ENCODE data around the gene ITSN2. TPM values are rescaled to one million over a fixed set of nuclear protein-coding genes. Genes with fewer than 3 reads are reported as not detected.

The ITSN2 gene
- total RNA-seq, 1 experiment from 2014 or later: 21.9 TPM

DNA sequence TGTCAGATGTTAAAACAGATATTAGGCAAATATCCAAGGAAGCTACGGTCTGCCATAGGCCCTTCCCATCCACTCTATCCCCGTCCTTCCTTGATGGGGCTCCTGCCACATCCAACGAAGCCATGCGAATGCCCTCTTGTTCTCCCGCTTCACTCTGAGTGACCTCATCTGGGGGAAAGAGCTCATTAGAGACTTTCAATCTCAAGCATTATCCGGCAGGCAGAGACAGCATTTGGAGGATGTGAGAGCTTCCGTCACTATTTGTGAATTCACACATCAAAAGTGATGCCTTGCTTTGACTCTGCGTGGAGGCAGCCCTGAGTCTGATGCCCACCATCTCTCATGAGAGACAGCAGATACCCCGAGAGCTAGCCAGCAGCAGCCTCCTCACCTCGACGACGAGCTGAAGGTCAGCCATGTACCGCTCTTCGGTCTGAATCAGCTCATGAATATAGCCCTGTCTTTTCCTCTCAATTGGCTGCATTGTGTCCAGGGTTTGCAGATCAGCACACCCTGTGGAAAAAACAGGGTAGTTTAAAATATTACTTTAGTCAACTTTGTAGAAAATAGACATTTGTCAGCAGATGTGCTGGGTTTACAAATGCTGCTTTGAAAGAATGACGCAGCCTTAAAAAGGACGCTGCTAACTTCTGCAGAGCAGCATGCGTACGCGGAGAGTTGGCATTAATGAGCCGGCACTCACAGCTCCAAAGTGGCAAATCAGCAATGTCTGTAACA lies 139.6 kb downstream of the ITSN2 start:
- H3K4me2 ChIP-seq (ENCODE audit: low read length): no peak overlapping the region
- H3K27ac ChIP-seq (ENCODE audit: low read length): no peak overlapping the region
- no peak overlapping the region for H2AFZ ChIP-seq (ENCODE audit: low read length)
- no peaks in the 10 kb centered on the region for H3K9me2 ChIP-seq (replicated peaks; ENCODE audit: low read length)
- no peaks in the 10 kb centered on the region for H3K4me1 ChIP-seq (ENCODE audit: insufficient read depth, low read length)
- intact Hi-C loops (cut with micrococcal nuclease): no loop called here
- H3K79me2 ChIP-seq (ENCODE audit: low read length): no peaks in the 10 kb centered on the region
- ChIA-PET POLR2A (ENCODE audit: unreplicated experiment) (no interaction called here), CTCF (no interaction called here)
- no peaks in the 10 kb centered on the region for H3F3A ChIP-seq (ENCODE audit: low read length, unreplicated experiment)
- no peaks in the 10 kb centered on the region for H4K20me1 ChIP-seq (ENCODE audit: low read length)
- DNase-seq: no peak
- no peak overlapping the region for H3K4me3 ChIP-seq (ENCODE audit: low read length)
- H3K9ac ChIP-seq (ENCODE audit: low read length): no peak overlapping the region
- no peaks in the 10 kb centered on the region for H3K9me3 ChIP-seq (ENCODE audit: low read length)
- H3K27me3 ChIP-seq (ENCODE audit: low read length): no peaks in the 10 kb centered on the region
- no peaks in the 10 kb centered on the region for H3K36me3 ChIP-seq (ENCODE audit: low read depth, low read length)
- ATAC-seq: no peak
- no TSS peak for BruUV-seq (replicated peaks)
- TF ChIP-seq, protein P1, sequence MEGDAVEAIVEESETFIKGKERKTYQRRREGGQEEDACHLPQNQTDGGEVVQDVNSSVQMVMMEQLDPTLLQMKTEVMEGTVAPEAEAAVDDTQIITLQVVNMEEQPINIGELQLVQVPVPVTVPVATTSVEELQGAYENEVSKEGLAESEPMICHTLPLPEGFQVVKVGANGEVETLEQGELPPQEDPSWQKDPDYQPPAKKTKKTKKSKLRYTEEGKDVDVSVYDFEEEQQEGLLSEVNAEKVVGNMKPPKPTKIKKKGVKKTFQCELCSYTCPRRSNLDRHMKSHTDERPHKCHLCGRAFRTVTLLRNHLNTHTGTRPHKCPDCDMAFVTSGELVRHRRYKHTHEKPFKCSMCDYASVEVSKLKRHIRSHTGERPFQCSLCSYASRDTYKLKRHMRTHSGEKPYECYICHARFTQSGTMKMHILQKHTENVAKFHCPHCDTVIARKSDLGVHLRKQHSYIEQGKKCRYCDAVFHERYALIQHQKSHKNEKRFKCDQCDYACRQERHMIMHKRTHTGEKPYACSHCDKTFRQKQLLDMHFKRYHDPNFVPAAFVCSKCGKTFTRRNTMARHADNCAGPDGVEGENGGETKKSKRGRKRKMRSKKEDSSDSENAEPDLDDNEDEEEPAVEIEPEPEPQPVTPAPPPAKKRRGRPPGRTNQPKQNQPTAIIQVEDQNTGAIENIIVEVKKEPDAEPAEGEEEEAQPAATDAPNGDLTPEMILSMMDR (conservative IDR thresholded peaks at IDR 0.05; ENCODE audit: low read depth, low read length): no peak
- TF ChIP-seq EZH2 (IDR thresholded peaks at IDR 0.05; ENCODE audit: low read length, unreplicated experiment): no peak
- TF ChIP-seq EZH2phosphoT487 (IDR thresholded peaks at IDR 0.05; ENCODE audit: borderline replicate concordance, low read length): no peak

DNA sequence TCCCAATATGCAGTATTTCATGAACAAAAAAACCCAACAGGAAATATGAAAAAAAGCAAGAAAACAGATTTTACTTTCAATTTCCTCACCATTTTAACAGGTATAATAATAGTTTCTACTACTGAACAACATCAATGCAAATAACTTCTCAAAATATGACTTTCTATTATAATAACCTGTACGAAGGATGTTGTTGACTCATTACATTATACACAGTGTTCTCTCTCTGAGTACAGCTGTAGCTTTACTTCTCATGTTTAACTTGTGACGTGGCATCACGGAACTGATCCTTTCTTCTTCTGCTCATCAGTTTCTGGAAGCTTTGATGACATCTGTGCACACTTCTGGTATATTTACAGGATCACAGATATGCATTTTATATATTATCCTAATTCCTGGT lies 145.5 kb downstream of the ITSN2 start:
- Histone ChIP-seq H3K9me2 (replicated peaks; ENCODE audit: low read length) (no peaks in the 10 kb centered on the region), H3K4me2 (ENCODE audit: low read length) (no peak overlapping the region), H2AFZ (ENCODE audit: low read length) (no peak overlapping the region), H3K36me3 (ENCODE audit: low read depth, low read length) (no peaks in the 10 kb centered on the region), H3K9me3 (ENCODE audit: low read length) (no peaks in the 10 kb centered on the region), H4K20me1 (ENCODE audit: low read length) (no peaks in the 10 kb centered on the region), H3K79me2 (ENCODE audit: low read length) (no peaks in the 10 kb centered on the region), H3F3A (ENCODE audit: low read length, unreplicated experiment) (no peaks in the 10 kb centered on the region), H3K27ac (ENCODE audit: low read length) (no peak overlapping the region), H3K9ac (ENCODE audit: low read length) (no peak overlapping the region), H3K4me3 (ENCODE audit: low read length) (no peak overlapping the region), H3K4me1 (ENCODE audit: insufficient read depth, low read length) (no peaks in the 10 kb centered on the region), H3K27me3 (ENCODE audit: low read length) (no peaks in the 10 kb centered on the region)
- BruUV-seq (replicated peaks): no TSS peak
- ChIA-PET POLR2A (ENCODE audit: unreplicated experiment) (no interaction called here), CTCF (no interaction called here)
- TF ChIP-seq, protein P1 (conservative IDR thresholded peaks at IDR 0.05; ENCODE audit: low read depth, low read length): no peak
- TF ChIP-seq EZH2 (IDR thresholded peaks at IDR 0.05; ENCODE audit: low read length, unreplicated experiment) (no peak), EZH2phosphoT487 (IDR thresholded peaks at IDR 0.05; ENCODE audit: borderline replicate concordance, low read length) (no peak)
- no peak for ATAC-seq
- no peak for DNase-seq
- intact Hi-C loops (cut with micrococcal nuclease): no loop called here

DNA sequence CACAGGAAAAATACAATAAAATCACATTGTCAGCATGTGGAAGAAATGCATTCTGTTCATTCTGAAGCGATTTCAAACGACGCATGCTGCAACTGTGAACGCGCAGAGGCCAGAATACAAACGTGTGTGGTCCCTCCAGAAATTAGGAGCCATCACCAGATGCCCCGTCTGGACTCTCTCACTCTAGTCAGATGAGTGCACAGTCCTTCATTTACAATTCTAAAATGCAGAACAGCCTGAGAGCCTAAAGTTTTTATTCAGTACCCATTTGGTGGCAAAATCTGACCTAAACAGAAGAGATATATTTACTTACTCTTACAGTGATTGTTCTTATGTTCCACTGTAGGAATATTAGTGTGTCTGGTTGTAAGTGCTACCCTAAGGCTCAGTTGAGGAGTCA lies 148.9 kb downstream of the ITSN2 start:
- DNase-seq (no peak), ATAC-seq (no peak)
- Histone ChIP-seq H3K79me2 (ENCODE audit: low read length) (no peaks in the 10 kb centered on the region), H3K4me2 (ENCODE audit: low read length) (no peak overlapping the region), H3K27me3 (ENCODE audit: low read length) (no peaks in the 10 kb centered on the region), H4K20me1 (ENCODE audit: low read length) (no peaks in the 10 kb centered on the region), H3K4me3 (ENCODE audit: low read length) (no peak overlapping the region), H3K27ac (ENCODE audit: low read length) (no peak overlapping the region), H3K9ac (ENCODE audit: low read length) (no peak overlapping the region), H3K36me3 (ENCODE audit: low read depth, low read length) (no peaks in the 10 kb centered on the region), H3K9me3 (ENCODE audit: low read length) (no peaks in the 10 kb centered on the region), H2AFZ (ENCODE audit: low read length) (no peak overlapping the region), H3F3A (ENCODE audit: low read length, unreplicated experiment) (no peaks in the 10 kb centered on the region), H3K9me2 (replicated peaks; ENCODE audit: low read length) (no peaks in the 10 kb centered on the region), H3K4me1 (ENCODE audit: insufficient read depth, low read length) (no peaks in the 10 kb centered on the region)
- POLR2A ChIA-PET (ENCODE audit: unreplicated experiment): no interaction called here
- TF ChIP-seq EZH2phosphoT487 (IDR thresholded peaks at IDR 0.05; ENCODE audit: borderline replicate concordance, low read length) (no peak), EZH2 (IDR thresholded peaks at IDR 0.05; ENCODE audit: low read length, unreplicated experiment) (no peak)
- TF ChIP-seq, protein P1 (conservative IDR thresholded peaks at IDR 0.05; ENCODE audit: low read depth, low read length): no peak
- CTCF ChIA-PET: no interaction called here
- intact Hi-C loops (cut with micrococcal nuclease): no loop called here
- BruUV-seq (replicated peaks): no TSS peak
